NCI-H2081 treated with DMSO at 0.1 percent for 48 hours (cell line): ENCODE measurements around the gene NOS3.

Experiments used
- DNase-seq: peaks from one replicate; lab custom pipeline; 2025; lab: John Stamatoyannopoulos, UW

The NOS3 gene

GRCh38 chr7:150952331-150953050, 38.3 kb upstream of the NOS3 start:
- DNase-seq: no peak

GRCh38 chr7:150953061-150953997, 37.5 kb upstream of the NOS3 start:
- no peak for DNase-seq

- no peak for DNase-seq
Measured at GRCh38 chr7:150954201-150954985, 36.4 kb upstream of the NOS3 start.

GRCh38 chr7:150954986-150955518, 35.8 kb upstream of the NOS3 start:
- DNase-seq: no peak

- DNase-seq: no peak
Measured at GRCh38 chr7:150955519-150956394, 35.1 kb upstream of the NOS3 start.

- DNase-seq: no peak
Measured at GRCh38 chr7:150956395-150957132, 34.3 kb upstream of the NOS3 start.

- DNase-seq: no peak
Measured at GRCh38 chr7:150957133-150958020, 33.4 kb upstream of the NOS3 start.

GRCh38 chr7:150958062-150958552, 32.7 kb upstream of the NOS3 start:
- DNase-seq: no peak

- no peak for DNase-seq
Measured at GRCh38 chr7:150958597-150958996, 32.2 kb upstream of the NOS3 start.

GRCh38 chr7:150959081-150959480, 31.7 kb upstream of the NOS3 start:
- no peak for DNase-seq

GRCh38 chr7:150959739-150960734, 30.8 kb upstream of the NOS3 start:
- DNase-seq: no peak

GRCh38 chr7:150961510-150962289, 29.1 kb upstream of the NOS3 start:
- DNase-seq: no peak

- no peak for DNase-seq
Measured at GRCh38 chr7:150962290-150962552, 28.6 kb upstream of the NOS3 start.

GRCh38 chr7:150962553-150963399, 28.0 kb upstream of the NOS3 start:
- DNase-seq: no peak

- DNase-seq: no peak
Measured at GRCh38 chr7:150963707-150964559, 26.9 kb upstream of the NOS3 start.
